H1 (cell line): ENCODE results near the gene SLC26A9. TPM values are rescaled to one million over a fixed set of nuclear protein-coding genes. Genes with fewer than 3 reads are reported as not detected.

Experiments
- ASH2L ChIP-seq: fragments of 200-600, 300-600 bp; sonication (generic); IDR thresholded peaks from one replicate; pipeline ENCODE4 v1.7.1; 2017; ENCODE audit warnings: low read length
- BRCA1 ChIP-seq: IDR thresholded peaks from 2 replicates; pipeline ENCODE4 v1.6.1; 2012; ENCODE audit warnings: low read depth, low read length, improper control_type of control experiment
- CHD2 ChIP-seq: IDR thresholded peaks from 2 replicates; pipeline ENCODE4 v1.6.1; 2012; ENCODE audit warnings: low read length, improper control_type of control experiment
- EGR1 ChIP-seq: IDR thresholded peaks from 2 replicates; pipeline ENCODE4 v1.6.1; 2011; ENCODE audit warnings: low read depth, low read length, borderline replicate concordance
- NRF1 ChIP-seq: IDR thresholded peaks from 2 replicates; pipeline ENCODE4 v1.6.1; 2011; ENCODE audit warnings: mild to moderate bottlenecking, low read depth, low read length, improper control_type of control experiment
- PHF8 ChIP-seq: fragments of 200-600 bp; sonication (generic); conservative IDR thresholded peaks from 2 replicates; pipeline ENCODE4 v1.7.1; 2012; ENCODE audit warnings: low read depth, mild to moderate bottlenecking, inconsistent platforms, low read length, moderate library complexity
- POLR2A ChIP-seq, 2 experiments: IDR thresholded peaks; 1 replicate in 1 of 2; 2 replicates in 1 of 2; pipeline ENCODE4 v1.6.1; 2011; ENCODE audit warnings: low read depth in 2 of 2, low read length in 2 of 2, mild to moderate bottlenecking in 2 of 2; ENCODE audit errors: control extremely low read depth in 1 of 2
- RFX5 ChIP-seq: IDR thresholded peaks from 2 replicates; pipeline ENCODE4 v1.6.1; 2011; ENCODE audit warnings: low read depth, low read length, improper control_type of control experiment, borderline replicate concordance
- SP2 ChIP-seq: IDR thresholded peaks from 2 replicates; pipeline ENCODE4 v1.6.1; 2012; ENCODE audit warnings: mild to moderate bottlenecking, low read length, inconsistent platforms
- SP4 ChIP-seq: IDR thresholded peaks from 2 replicates; pipeline ENCODE4 v1.6.1; 2012; ENCODE audit warnings: low read length, inconsistent platforms
- TAF1 ChIP-seq: IDR thresholded peaks from 2 replicates; pipeline ENCODE4 v1.6.1; 2011; ENCODE audit warnings: mild to moderate bottlenecking, low read depth, low read length
- TBP ChIP-seq: IDR thresholded peaks from 2 replicates; pipeline ENCODE4 v1.6.1; 2011; ENCODE audit warnings: low read depth, low read length, improper control_type of control experiment
- TCF12 ChIP-seq: IDR thresholded peaks from 2 replicates; pipeline ENCODE4 v1.6.1; 2011; ENCODE audit warnings: low read depth, mild to moderate bottlenecking, low read length
- TEAD4 ChIP-seq: IDR thresholded peaks from 2 replicates; pipeline ENCODE4 v1.6.1; 2012; ENCODE audit warnings: low read depth, low read length, inconsistent platforms, mixed read lengths
- polyA plus RNA-seq, 7 experiments: library from polyadenylated mRNA; depleted of rRNA in 3 of 7; stranded (reverse) in 5 of 7; unstranded in 2 of 7; fragments of >200 nt in 5 of 7; fragments of 200-250 nt in 2 of 7; gene quantifications; 1 replicate in 5 of 7; 2 replicates in 1 of 7; 4 replicates in 1 of 7; pipeline versions ENCODE4 v1.2.1 to v1.2.3, GENCODE V29; 2011 to 2013; ENCODE audit warnings: missing spikeins in 2 of 7, mixed read lengths in 2 of 7
- total RNA-seq: library from RNA; stranded (reverse); fragmentation: NEBNext Ultra II Directional; extraction: Animal tissue kit (Norgen Biotek cat#: 25700); gene quantifications from 2 replicates; pipeline ENCODE4 v1.2.1, GENCODE V29; 2021
- TF ChIP-seq, protein P1 (sequence below): fragments of 300-600 bp; sonication (generic); IDR thresholded peaks from 2 replicates; pipeline ENCODE4 v1.7.1; 2012; ENCODE audit warnings: low read length, moderate library complexity, mild to moderate bottlenecking, inconsistent platforms; ENCODE audit not compliant: insufficient replicate concordance

SLC26A9 gene
- total and polyA plus RNA-seq, 2 of the 8 experiments (the other 6 are each of a cell fraction or from before 2014, with no cell fraction given), result not detected

DNA sequence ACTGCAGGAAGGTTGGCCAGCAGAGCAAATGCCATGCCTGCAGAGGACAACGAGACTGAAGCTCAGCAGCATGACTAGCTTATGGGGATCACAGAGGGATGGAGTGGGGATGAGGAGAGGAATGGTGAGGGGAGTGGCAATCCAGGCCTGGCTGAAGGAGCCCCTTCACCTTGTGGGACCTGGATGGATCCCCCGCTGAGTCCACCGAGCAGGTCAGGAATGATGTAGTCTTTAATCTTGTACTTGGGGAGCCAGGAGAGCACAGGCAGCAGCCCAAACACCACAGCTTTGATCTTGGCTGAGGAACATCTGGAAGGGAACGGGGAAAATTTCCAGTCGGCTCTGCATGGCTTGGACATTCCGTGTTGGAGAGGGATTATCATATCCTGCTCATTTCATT lies 10.5 kb downstream of the SLC26A9 start (continued):
- TF ChIP-seq, protein P1, sequence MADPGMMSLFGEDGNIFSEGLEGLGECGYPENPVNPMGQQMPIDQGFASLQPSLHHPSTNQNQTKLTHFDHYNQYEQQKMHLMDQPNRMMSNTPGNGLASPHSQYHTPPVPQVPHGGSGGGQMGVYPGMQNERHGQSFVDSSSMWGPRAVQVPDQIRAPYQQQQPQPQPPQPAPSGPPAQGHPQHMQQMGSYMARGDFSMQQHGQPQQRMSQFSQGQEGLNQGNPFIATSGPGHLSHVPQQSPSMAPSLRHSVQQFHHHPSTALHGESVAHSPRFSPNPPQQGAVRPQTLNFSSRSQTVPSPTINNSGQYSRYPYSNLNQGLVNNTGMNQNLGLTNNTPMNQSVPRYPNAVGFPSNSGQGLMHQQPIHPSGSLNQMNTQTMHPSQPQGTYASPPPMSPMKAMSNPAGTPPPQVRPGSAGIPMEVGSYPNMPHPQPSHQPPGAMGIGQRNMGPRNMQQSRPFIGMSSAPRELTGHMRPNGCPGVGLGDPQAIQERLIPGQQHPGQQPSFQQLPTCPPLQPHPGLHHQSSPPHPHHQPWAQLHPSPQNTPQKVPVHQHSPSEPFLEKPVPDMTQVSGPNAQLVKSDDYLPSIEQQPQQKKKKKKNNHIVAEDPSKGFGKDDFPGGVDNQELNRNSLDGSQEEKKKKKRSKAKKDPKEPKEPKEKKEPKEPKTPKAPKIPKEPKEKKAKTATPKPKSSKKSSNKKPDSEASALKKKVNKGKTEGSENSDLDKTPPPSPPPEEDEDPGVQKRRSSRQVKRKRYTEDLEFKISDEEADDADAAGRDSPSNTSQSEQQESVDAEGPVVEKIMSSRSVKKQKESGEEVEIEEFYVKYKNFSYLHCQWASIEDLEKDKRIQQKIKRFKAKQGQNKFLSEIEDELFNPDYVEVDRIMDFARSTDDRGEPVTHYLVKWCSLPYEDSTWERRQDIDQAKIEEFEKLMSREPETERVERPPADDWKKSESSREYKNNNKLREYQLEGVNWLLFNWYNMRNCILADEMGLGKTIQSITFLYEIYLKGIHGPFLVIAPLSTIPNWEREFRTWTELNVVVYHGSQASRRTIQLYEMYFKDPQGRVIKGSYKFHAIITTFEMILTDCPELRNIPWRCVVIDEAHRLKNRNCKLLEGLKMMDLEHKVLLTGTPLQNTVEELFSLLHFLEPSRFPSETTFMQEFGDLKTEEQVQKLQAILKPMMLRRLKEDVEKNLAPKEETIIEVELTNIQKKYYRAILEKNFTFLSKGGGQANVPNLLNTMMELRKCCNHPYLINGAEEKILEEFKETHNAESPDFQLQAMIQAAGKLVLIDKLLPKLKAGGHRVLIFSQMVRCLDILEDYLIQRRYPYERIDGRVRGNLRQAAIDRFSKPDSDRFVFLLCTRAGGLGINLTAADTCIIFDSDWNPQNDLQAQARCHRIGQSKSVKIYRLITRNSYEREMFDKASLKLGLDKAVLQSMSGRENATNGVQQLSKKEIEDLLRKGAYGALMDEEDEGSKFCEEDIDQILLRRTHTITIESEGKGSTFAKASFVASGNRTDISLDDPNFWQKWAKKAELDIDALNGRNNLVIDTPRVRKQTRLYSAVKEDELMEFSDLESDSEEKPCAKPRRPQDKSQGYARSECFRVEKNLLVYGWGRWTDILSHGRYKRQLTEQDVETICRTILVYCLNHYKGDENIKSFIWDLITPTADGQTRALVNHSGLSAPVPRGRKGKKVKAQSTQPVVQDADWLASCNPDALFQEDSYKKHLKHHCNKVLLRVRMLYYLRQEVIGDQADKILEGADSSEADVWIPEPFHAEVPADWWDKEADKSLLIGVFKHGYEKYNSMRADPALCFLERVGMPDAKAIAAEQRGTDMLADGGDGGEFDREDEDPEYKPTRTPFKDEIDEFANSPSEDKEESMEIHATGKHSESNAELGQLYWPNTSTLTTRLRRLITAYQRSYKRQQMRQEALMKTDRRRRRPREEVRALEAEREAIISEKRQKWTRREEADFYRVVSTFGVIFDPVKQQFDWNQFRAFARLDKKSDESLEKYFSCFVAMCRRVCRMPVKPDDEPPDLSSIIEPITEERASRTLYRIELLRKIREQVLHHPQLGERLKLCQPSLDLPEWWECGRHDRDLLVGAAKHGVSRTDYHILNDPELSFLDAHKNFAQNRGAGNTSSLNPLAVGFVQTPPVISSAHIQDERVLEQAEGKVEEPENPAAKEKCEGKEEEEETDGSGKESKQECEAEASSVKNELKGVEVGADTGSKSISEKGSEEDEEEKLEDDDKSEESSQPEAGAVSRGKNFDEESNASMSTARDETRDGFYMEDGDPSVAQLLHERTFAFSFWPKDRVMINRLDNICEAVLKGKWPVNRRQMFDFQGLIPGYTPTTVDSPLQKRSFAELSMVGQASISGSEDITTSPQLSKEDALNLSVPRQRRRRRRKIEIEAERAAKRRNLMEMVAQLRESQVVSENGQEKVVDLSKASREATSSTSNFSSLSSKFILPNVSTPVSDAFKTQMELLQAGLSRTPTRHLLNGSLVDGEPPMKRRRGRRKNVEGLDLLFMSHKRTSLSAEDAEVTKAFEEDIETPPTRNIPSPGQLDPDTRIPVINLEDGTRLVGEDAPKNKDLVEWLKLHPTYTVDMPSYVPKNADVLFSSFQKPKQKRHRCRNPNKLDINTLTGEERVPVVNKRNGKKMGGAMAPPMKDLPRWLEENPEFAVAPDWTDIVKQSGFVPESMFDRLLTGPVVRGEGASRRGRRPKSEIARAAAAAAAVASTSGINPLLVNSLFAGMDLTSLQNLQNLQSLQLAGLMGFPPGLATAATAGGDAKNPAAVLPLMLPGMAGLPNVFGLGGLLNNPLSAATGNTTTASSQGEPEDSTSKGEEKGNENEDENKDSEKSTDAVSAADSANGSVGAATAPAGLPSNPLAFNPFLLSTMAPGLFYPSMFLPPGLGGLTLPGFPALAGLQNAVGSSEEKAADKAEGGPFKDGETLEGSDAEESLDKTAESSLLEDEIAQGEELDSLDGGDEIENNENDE, result no peak
- TF ChIP-seq TAF1 (no peak), TBP (no peak), PHF8 (no peak), EGR1 (no peak), RFX5 (no peak), TEAD4 (no peak), ASH2L (no peak), SP4 (no peak), TCF12 (no peak), POLR2A (IDR thresholded peaks at IDR 0.05; ENCODE audit: control extremely low read depth in 1 of 2, low read depth in 2 of 2, low read length in 2 of 2) (no peak), NRF1 (no peak), SP2 (no peak), CHD2 (no peak), BRCA1 (no peak)
